HepG2 (cell line): ENCODE data around the gene DDC. TPM values are rescaled to one million over a fixed set of nuclear protein-coding genes. Genes with fewer than 3 reads are reported as not detected.

Source experiments
- ARNT2 ChIP-seq: sonication (generic); formaldehyde crosslinking; IDR thresholded peaks from 2 replicates; pipeline ENCODE4 v1.8.0; 2022; ENCODE audit warnings: mild to moderate bottlenecking, low read depth, missing genetic modification reagents, moderate library complexity
- CBX5 ChIP-seq: sonication (generic); formaldehyde crosslinking; IDR thresholded peaks from 2 replicates; pipeline ENCODE4 v1.4.0; 2020; ENCODE audit warnings: missing genetic modification reagents, borderline replicate concordance
- FOXM1 ChIP-seq: sonication (generic); formaldehyde crosslinking; IDR thresholded peaks from 2 replicates; pipeline ENCODE4 v1.5.0; 2020; ENCODE audit warnings: missing genetic modification reagents
- FOXP4 ChIP-seq: sonication (generic); formaldehyde crosslinking; IDR thresholded peaks from 2 replicates; pipeline ENCODE4 v1.4.0; 2020; ENCODE audit warnings: missing genetic modification reagents
- MED13 ChIP-seq: sonication (generic); formaldehyde crosslinking; IDR thresholded peaks from 2 replicates; pipeline ENCODE4 v1.5.0; 2020; ENCODE audit warnings: missing genetic modification reagents
- RFXANK ChIP-seq: IDR thresholded peaks from 2 replicates; pipeline ENCODE4 v1.6.1; 2016
- SMAD1 ChIP-seq: sonication (generic); formaldehyde crosslinking; IDR thresholded peaks from 2 replicates; pipeline ENCODE4 v1.4.0; 2020; ENCODE audit warnings: missing genetic modification reagents, low read depth, mild to moderate bottlenecking, borderline replicate concordance
- SRF ChIP-seq: IDR thresholded peaks from 2 replicates; pipeline ENCODE4 v1.6.1; 2011; ENCODE audit warnings: mild to moderate bottlenecking, low read depth, low read length, moderate library complexity
- TRIM22 ChIP-seq: fragments of 450-650 bp; IDR thresholded peaks from 2 replicates; pipeline ENCODE4 v1.6.1; 2017
- UBTF ChIP-seq: sonication (generic); formaldehyde crosslinking; IDR thresholded peaks from 2 replicates; pipeline ENCODE4 v1.4.0; 2020; ENCODE audit warnings: mild to moderate bottlenecking, missing genetic modification reagents
- ZFP90 ChIP-seq: sonication (generic); formaldehyde crosslinking; IDR thresholded peaks from 2 replicates; pipeline ENCODE4 v1.8.0; 2022; ENCODE audit warnings: missing genetic modification reagents, mild to moderate bottlenecking, inconsistent platforms, borderline replicate concordance
- ZNF44 ChIP-seq: sonication (generic); formaldehyde crosslinking; IDR thresholded peaks from 2 replicates; pipeline ENCODE4 v1.5.1; 2020; ENCODE audit warnings: mild to moderate bottlenecking, missing genetic modification reagents
- ZNF557 ChIP-seq: sonication (generic); formaldehyde crosslinking; IDR thresholded peaks from 2 replicates; pipeline ENCODE4 v1.4.0; 2020; ENCODE audit warnings: missing genetic modification reagents
- ZNF558 ChIP-seq: sonication (generic); formaldehyde crosslinking; IDR thresholded peaks from 2 replicates; pipeline ENCODE4 v1.9.0; 2022; ENCODE audit warnings: mild to moderate bottlenecking, missing genetic modification reagents, borderline replicate concordance
- ZNF574 ChIP-seq: sonication (generic); formaldehyde crosslinking; IDR thresholded peaks from 2 replicates; pipeline ENCODE4 v1.4.0; 2020; ENCODE audit warnings: missing genetic modification reagents
- polyA plus RNA-seq, 8 experiments: library from polyadenylated mRNA; depleted of rRNA in 3 of 8; stranded (reverse) in 7 of 8; unstranded in 1 of 8; fragments of >200 nt; fragmentation: Illumina TruSeq in 4 of 8; extraction: Trizol in 4 of 8; gene quantifications; 2 replicates each; pipeline versions ENCODE4 v1.2.1 to v1.2.3, GENCODE V29; 2011 to 2016; ENCODE audit warnings: low read depth in 4 of 8, missing spikeins in 1 of 8, mixed read lengths in 1 of 8; ENCODE audit not compliant: insufficient read depth in 1 of 8
- total RNA-seq, 5 experiments: library from RNA; depleted of rRNA; stranded (reverse); fragments of >200 nt; fragmentation: Illumina TruSeq; extraction: Trizol; gene quantifications; 2 replicates each; pipeline ENCODE4 v1.2.3, GENCODE V29; 2016; ENCODE audit warnings: low read depth in 1 of 5
- TF ChIP-seq, protein P1 (sequence below): sonication (generic); formaldehyde crosslinking; IDR thresholded peaks from 2 replicates; pipeline ENCODE4 v1.4.0; 2020; ENCODE audit warnings: low read depth, missing genetic modification reagents

DDC gene
- total and polyA plus RNA-seq, 2 of the 13 experiments (the other 11 are each of a cell fraction or from before 2014, with no cell fraction given) = 11.7 to 93.3 TPM

DNA sequence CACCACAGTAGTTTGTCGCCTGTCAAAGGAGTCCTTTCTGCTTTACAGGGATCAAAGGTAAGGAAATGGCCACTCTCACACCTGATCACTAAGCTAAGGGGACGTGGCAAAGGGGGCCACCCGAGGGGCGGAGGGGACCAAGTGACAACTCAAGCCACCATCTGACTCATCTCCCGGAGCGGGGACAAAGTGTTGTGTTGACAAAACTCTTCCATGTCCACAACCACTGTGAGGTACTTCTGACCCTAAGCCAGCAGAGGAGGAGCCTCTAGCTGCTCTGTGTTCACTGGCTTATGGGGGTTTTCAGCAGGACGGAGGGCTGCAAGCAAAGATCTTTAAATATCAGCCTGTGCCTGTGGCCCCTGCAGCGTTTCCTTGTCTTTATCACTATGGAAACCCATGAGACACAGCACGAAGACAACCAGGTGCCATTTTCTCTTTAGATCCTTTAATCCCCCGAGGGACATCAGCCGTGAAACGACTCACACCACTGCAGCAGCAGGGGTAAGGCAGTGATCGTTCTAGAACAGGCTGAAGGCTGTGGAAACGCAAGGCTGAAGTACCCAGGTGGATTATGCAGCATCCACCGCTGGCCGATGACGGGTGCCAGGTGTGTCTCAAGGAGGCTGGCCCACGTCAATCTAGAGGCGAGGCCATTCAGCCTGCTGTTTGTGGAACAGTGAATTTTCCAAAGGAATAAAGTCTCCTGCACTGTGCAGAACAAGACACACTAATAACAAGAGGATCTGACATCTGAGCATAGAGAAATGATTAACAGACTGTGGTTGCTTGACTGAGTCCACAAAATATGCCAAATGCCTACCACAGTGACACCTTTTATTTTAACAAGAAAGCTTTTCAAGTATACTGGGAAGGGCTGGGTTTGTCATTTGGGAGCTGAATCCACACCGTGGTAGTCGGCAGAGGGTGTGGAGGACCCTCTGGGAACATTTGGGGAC, 26.6 kb upstream of the DDC start (continued):
- TF ChIP-seq ARNT2 (CRISPR knock-in tag) (0 out of 2 replicates have a peak, but pooled peaks have one; percentile 30), FOXP4 (CRISPR knock-in tag) (peak; percentile 67), SRF (no peak), ZNF557 (no peak), CBX5 (CRISPR knock-in tag) (no peak), ZNF558 (CRISPR knock-in tag) (peak; percentile 76; the same call in 1 of the 2 replicates), TRIM22 (no peak), ZNF44 (CRISPR knock-in tag) (no peak), SMAD1 (CRISPR knock-in tag) (peak; percentile 42; the same call in 1 of the 2 replicates), ZFP90 (no peak), ZNF574 (CRISPR knock-in tag) (no peak), FOXM1 (CRISPR knock-in tag) (no peak), MED13 (no peak), RFXANK (CRISPR knock-in tag) (no peak), UBTF (peak; percentile 55)
- TF ChIP-seq, protein P1, sequence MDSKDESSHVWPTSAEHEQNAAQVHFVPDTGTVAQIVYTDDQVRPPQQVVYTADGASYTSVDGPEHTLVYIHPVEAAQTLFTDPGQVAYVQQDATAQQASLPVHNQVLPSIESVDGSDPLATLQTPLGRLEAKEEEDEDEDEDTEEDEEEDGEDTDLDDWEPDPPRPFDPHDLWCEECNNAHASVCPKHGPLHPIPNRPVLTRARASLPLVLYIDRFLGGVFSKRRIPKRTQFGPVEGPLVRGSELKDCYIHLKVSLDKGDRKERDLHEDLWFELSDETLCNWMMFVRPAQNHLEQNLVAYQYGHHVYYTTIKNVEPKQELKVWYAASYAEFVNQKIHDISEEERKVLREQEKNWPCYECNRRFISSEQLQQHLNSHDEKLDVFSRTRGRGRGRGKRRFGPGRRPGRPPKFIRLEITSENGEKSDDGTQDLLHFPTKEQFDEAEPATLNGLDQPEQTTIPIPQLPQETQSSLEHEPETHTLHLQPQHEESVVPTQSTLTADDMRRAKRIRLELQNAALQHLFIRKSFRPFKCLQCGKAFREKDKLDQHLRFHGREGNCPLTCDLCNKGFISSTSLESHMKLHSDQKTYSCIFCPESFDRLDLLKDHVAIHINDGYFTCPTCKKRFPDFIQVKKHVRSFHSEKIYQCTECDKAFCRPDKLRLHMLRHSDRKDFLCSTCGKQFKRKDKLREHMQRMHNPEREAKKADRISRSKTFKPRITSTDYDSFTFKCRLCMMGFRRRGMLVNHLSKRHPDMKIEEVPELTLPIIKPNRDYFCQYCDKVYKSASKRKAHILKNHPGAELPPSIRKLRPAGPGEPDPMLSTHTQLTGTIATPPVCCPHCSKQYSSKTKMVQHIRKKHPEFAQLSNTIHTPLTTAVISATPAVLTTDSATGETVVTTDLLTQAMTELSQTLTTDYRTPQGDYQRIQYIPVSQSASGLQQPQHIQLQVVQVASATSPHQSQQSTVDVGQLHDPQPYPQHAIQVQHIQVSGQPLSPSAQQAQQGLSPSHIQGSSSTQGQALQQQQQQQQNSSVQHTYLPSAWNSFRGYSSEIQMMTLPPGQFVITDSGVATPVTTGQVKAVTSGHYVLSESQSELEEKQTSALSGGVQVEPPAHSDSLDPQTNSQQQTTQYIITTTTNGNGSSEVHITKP (CRISPR knock-in tag) = no peak
